GM23338 (cell line): ENCODE measurements around the gene LTBP2. TPM values are rescaled to one million over a fixed set of nuclear protein-coding genes. Genes with fewer than 3 reads are reported as not detected.

ENCODE experiments used
- ATAC-seq: fragments of 200-7000 bp; cut with Tn5 transposase; 3 replicates; pipeline ENCODE4 v1.9.1; 2020
- DNase-seq: peaks from one replicate; pipeline ENCODE4 v3.0.0-alpha.2; 2015; ENCODE audit warnings: low spot score
- H2AFZ ChIP-seq: fragments of 200-600 bp; sonication (generic); 2 replicates; pipeline ENCODE4 v1.8.0; 2016; ENCODE audit warnings: antibody characterized with exemption, mild to moderate bottlenecking, moderate library complexity
- H3F3A ChIP-seq: fragments of 200-600 bp; sonication (generic); replicated peaks from 2 replicates; pipeline ENCODE4 v1.8.0; 2017; ENCODE audit warnings: antibody characterized with exemption, mixed run types, low read depth
- H3K27ac ChIP-seq: fragments of 200-600 bp; sonication (generic); 2 replicates; pipeline ENCODE4 v1.6.1; 2016; ENCODE audit warnings: low read depth
- H3K27me3 ChIP-seq: fragments of 200-600 bp; sonication (generic); 2 replicates; pipeline ENCODE4 v1.8.0; 2016; ENCODE audit warnings: mild to moderate bottlenecking, mixed run types, moderate library complexity; ENCODE audit not compliant: insufficient read depth
- H3K36me3 ChIP-seq: fragments of 200-600 bp; sonication (generic); 2 replicates; pipeline ENCODE4 v1.8.0; 2016; ENCODE audit warnings: mild to moderate bottlenecking; ENCODE audit not compliant: insufficient read depth
- H3K4me1 ChIP-seq: fragments of 200-600 bp; sonication (generic); 2 replicates; pipeline ENCODE4 v1.8.0; 2016; ENCODE audit warnings: mild to moderate bottlenecking, moderate library complexity; ENCODE audit not compliant: insufficient read depth
- H3K4me2 ChIP-seq: fragments of 200-600 bp; sonication (generic); 2 replicates; pipeline ENCODE4 v1.7.1; 2017; ENCODE audit warnings: mixed run types
- H3K4me3 ChIP-seq: fragments of 200-600 bp; sonication (generic); 2 replicates; pipeline ENCODE4 v1.6.1; 2016; ENCODE audit warnings: mixed run types
- H3K79me2 ChIP-seq: fragments of 200-600 bp; sonication (generic); replicated peaks from 2 replicates; pipeline ENCODE4 v1.8.0; 2017; ENCODE audit warnings: mild to moderate bottlenecking; ENCODE audit not compliant: insufficient read depth
- H3K9me2 ChIP-seq: fragments of 200-600 bp; sonication (generic); 2 replicates; pipeline ENCODE4 v1.8.0; 2017; ENCODE audit not compliant: insufficient read depth
- H4K20me1 ChIP-seq: fragments of 200-600 bp; sonication (generic); replicated peaks from 2 replicates; pipeline ENCODE4 v1.8.0; 2017; ENCODE audit warnings: mild to moderate bottlenecking; ENCODE audit not compliant: insufficient read depth
- H3K27ac Mint-ChIP-seq: 2 replicates; pipeline ENCODE4 v1.8.0; 2020; ENCODE audit warnings: inconsistent platforms, mild to moderate bottlenecking, moderate library complexity, mixed read lengths
- H3K27me3 Mint-ChIP-seq: 3 replicates; pipeline ENCODE4 v1.8.0; 2022; ENCODE audit warnings: low read depth, mild to moderate bottlenecking, moderate library complexity, mixed read lengths, inconsistent platforms; ENCODE audit not compliant: insufficient read depth, poor library complexity
- H3K36me3 Mint-ChIP-seq: 3 replicates; pipeline ENCODE4 v1.8.0; 2021; ENCODE audit warnings: low read depth, mild to moderate bottlenecking, inconsistent platforms, moderate library complexity, mixed read lengths
- H3K4me1 Mint-ChIP-seq: 3 replicates; pipeline ENCODE4 v1.8.0; 2020; ENCODE audit warnings: mild to moderate bottlenecking, inconsistent platforms, mixed read lengths
- H3K4me3 Mint-ChIP-seq: 3 replicates; pipeline ENCODE4 v1.8.0; 2021; ENCODE audit warnings: moderate library complexity, mild to moderate bottlenecking, inconsistent platforms, mixed read lengths
- H3K9me3 Mint-ChIP-seq: 3 replicates; pipeline ENCODE4 v1.8.0; 2020; ENCODE audit warnings: moderate library complexity, mild to moderate bottlenecking, inconsistent platforms, mixed read lengths
- CREB1 ChIP-seq: fragments of 250-450 bp; sonication (Bioruptor Pico); IDR thresholded peaks from 2 replicates; pipeline ENCODE4 v1.5.0; 2020; ENCODE audit warnings: low read depth, mild to moderate bottlenecking, moderate library complexity
- ETS1 ChIP-seq: IDR thresholded peaks from 2 replicates; pipeline ENCODE4 v1.6.1; 2016; ENCODE audit warnings: antibody characterized with exemption
- EZH2 ChIP-seq: fragments of 200-600 bp; sonication (generic); IDR thresholded peaks from one replicate; pipeline ENCODE4 v1.8.0; 2017; ENCODE audit warnings: antibody characterized with exemption, mild to moderate bottlenecking, low read depth; ENCODE audit not compliant: unreplicated experiment
- EZH2phosphoT487 ChIP-seq: fragments of 200-600 bp; sonication (generic); IDR thresholded peaks from one replicate; pipeline ENCODE4 v1.8.1; 2018; ENCODE audit warnings: antibody characterized with exemption; ENCODE audit not compliant: unreplicated experiment
- JUNB ChIP-seq: IDR thresholded peaks from one replicate; pipeline ENCODE4 v1.6.1; 2016; ENCODE audit warnings: antibody characterized with exemption; ENCODE audit not compliant: unreplicated experiment
- NANOG ChIP-seq: IDR thresholded peaks from 2 replicates; pipeline ENCODE4 v1.6.1; 2016; ENCODE audit warnings: antibody characterized with exemption, borderline replicate concordance
- POLR2AphosphoS5 ChIP-seq: IDR thresholded peaks from 2 replicates; pipeline ENCODE4 v1.6.1; 2016; ENCODE audit warnings: antibody characterized with exemption, low read depth
- STAT1 ChIP-seq: IDR thresholded peaks from one replicate; pipeline ENCODE4 v1.6.1; 2016; ENCODE audit warnings: antibody characterized with exemption; ENCODE audit not compliant: unreplicated experiment
- ZNF114 ChIP-seq: fragments of 250-450 bp; sonication (Bioruptor Pico); IDR thresholded peaks from 2 replicates; pipeline ENCODE4 v1.5.0; 2020; ENCODE audit warnings: mild to moderate bottlenecking, moderate library complexity
- ZNF462 ChIP-seq: fragments of 250-450 bp; sonication (Bioruptor Pico); IDR thresholded peaks from 2 replicates; pipeline ENCODE4 v1.5.0; 2020; ENCODE audit warnings: mild to moderate bottlenecking, moderate library complexity
- polyA plus RNA-seq: library from polyadenylated mRNA; unstranded; fragments of >200 nt; fragmentation: Nextera tagmentation; extraction: Ambion mirVana; gene quantifications from 2 replicates; pipeline ENCODE4 v1.2.1, GENCODE V29; 2016
- total RNA-seq: library from RNA; depleted of rRNA; stranded (reverse); fragments of >200 nt; shearing (Covaris generic); gene quantifications from 2 replicates; pipeline ENCODE4 v1.2.3, GENCODE V29; 2014

Gene LTBP2
- total and polyA plus RNA-seq, 2 experiments from 2014 or later = 0.27 to 0.49 TPM

GRCh38 chr14:74575936-74576335 lies 36.1 kb downstream of the LTBP2 start (continued):
- TF ChIP-seq ZNF462 (CRISPR knock-in tag) (no peak), JUNB (no peak)

GRCh38 chr14:74575507-74575906 lies 36.5 kb downstream of the LTBP2 start:
- Histone ChIP-seq H3F3A (no peaks in the 10 kb centered on the region), H3K4me1 (no peaks in the 10 kb centered on the region), H2AFZ (no peak overlapping the region), H3K4me3 (no peak overlapping the region), H3K36me3 (no peaks in the 10 kb centered on the region), H3K4me2 (no peak overlapping the region), H3K9me2 (no peaks in the 10 kb centered on the region), H3K27ac (no peak overlapping the region), H3K27me3 (no peaks in the 10 kb centered on the region), H4K20me1 (no peaks in the 10 kb centered on the region), H3K79me2 (no peaks in the 10 kb centered on the region)
- ATAC-seq (no peak), DNase-seq (no peak)
- Mint-ChIP-seq H3K9me3 (no peaks in the 10 kb centered on the region), H3K36me3 (no peaks in the 10 kb centered on the region; the same call in 2 of the 3 replicates), H3K4me1 (peaks cover 24% of the 10 kb centered on the region; the same call in 2 of the 3 replicates), H3K27ac (no peak overlapping the region), H3K4me3 (no peak overlapping the region), H3K27me3 (peaks cover 13% of the 10 kb centered on the region)
- TF ChIP-seq ZNF462 (CRISPR knock-in tag) (no peak), STAT1 (no peak), ETS1 (no peak), CREB1 (CRISPR knock-in tag) (no peak), NANOG (no peak), ZNF114 (CRISPR knock-in tag) (no peak), EZH2phosphoT487 (no peak), POLR2AphosphoS5 (no peak), EZH2 (no peak)
